GM12873 (cell line): ENCODE results near the gene SLC6A7.

Experiments used
- TF ChIP-seq, protein P1 (sequence below): IDR thresholded peaks from 2 replicates; pipeline ENCODE4 v1.5.1; 2012; ENCODE audit warnings: low read depth, mild to moderate bottlenecking, moderate library complexity, low read length, control low read depth; ENCODE audit not compliant: insufficient read depth; ENCODE audit errors: missing control alignments

The SLC6A7 gene

DNA sequence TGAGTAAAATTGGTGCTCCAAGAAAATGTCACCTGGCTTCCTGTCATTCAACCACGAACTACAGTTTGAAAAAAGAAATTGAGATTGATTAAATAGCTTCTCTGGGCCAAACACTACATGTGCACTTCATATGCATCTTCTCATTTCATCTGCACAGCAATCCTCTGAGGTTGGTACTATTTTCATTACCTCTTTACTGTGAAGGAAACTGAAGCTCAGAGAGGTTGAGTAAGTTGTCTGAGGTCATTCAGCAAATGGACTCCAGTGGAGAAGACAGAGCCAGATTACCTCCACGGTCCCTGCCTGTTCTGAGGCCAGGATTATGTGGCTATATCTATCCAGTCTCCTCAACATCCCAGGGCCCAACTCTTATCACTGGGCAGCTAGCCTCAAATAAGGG lies 46.5 kb downstream of the SLC6A7 start:
- TF ChIP-seq, protein P1, sequence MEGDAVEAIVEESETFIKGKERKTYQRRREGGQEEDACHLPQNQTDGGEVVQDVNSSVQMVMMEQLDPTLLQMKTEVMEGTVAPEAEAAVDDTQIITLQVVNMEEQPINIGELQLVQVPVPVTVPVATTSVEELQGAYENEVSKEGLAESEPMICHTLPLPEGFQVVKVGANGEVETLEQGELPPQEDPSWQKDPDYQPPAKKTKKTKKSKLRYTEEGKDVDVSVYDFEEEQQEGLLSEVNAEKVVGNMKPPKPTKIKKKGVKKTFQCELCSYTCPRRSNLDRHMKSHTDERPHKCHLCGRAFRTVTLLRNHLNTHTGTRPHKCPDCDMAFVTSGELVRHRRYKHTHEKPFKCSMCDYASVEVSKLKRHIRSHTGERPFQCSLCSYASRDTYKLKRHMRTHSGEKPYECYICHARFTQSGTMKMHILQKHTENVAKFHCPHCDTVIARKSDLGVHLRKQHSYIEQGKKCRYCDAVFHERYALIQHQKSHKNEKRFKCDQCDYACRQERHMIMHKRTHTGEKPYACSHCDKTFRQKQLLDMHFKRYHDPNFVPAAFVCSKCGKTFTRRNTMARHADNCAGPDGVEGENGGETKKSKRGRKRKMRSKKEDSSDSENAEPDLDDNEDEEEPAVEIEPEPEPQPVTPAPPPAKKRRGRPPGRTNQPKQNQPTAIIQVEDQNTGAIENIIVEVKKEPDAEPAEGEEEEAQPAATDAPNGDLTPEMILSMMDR: no peak

DNA sequence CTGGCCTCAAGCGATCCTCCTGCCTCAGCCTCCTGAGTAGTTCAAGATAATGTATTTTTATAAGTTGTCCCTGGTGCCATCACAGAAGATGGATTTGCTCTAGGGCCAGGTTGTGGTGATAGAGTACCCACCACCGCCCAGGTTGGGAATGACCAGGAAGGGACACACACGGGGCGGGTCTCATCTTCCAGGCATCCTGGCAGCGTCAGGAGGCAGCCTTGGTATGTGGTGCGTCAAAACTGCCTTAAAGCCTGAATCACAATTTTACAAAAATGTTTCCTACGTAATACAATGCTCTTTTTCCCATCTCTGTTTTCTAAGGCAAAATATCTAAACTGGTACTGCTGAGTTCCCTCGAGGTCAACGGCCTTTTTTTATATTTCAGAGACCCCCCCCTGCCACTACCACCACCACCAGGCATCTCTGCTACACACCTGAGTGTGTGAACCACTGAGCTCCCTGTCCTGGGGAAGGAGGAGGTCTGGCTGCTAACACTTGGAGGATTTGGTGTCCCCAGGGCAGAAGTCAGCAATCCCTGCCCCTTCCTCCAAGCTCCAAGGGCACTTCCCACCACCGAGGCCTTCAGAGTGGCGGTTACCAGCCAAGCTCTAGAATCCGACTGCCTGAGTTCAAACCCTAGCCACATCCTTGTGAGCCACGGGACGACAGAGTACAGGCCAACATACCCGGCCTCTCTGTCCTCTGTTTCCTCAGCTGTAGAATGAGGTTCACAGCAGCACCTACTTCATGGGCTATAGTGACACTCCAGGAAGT lies 47.3 kb downstream of the SLC6A7 start:
- TF ChIP-seq, protein P1: no peak

DNA sequence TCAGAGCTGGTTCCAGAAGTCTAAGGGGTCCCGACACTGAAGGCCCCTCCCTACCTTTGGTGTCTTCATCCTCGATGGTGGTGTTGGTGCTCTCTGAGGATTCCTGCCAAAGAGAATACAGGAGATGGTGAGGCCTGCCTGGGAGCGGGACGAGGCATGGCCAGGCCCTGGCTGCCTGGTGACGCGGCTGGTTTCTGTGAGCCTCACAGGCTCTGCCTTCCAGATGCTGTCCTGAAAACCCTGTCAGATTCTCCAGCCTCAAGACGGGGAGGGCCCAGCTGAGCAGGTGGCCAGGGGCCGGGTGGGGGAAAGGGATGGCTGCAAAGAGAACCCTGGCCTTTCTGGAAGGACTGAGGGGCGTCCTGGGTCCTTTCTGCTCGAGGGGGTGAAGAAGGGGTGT lies 48.8 kb downstream of the SLC6A7 start:
- TF ChIP-seq, protein P1: no peak

DNA sequence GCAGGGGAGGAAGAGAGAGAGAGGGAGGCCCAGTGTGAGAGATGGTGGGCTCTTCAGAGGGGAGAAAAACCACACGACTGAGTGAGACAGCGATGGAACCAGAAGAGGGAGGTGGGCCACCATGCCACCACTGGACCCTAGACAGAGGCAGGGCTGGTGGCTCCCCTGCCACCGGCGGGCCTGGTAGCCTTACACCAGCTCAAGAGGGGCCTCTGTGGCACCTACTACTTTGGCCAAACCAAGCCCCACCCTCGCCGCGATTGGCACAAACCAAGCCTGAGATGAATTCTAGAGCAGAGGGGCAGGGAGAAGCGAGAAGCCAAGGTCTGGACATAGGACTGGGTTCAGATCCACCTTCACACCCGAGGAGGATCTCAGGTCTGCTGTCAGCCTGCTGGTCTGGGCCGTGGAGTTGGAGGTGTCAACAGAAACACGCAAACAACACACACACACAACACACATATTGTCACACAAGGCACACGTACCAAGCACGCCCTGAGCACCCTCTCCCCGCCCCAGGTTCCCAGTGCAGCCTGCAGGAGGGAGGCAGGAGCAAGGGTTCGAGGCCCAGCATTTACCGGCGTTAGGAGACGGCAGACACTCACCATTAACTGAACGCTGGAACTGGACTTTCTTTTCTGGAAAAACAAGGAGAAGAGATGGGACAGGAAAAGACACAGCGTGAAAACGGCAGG lies 49.4 kb downstream of the SLC6A7 start:
- TF ChIP-seq, protein P1: no peak

DNA sequence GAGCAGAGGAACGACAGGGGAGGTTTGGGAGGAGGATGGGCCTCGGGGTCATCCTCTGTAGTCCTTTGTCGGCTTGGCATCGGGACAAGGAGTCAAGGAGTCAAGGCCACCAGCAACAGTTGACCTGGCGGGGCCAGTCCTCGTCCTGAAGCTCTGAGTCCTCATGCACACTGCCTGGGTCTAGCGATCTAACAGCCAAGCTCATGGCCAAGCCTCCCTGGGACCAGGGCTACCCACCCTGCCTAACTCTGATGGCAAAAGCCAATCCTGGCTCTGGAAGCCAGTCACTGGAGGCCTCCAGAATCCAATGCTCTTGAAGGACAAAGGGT lies 49.9 kb downstream of the SLC6A7 start:
- TF ChIP-seq, protein P1: no peak

DNA sequence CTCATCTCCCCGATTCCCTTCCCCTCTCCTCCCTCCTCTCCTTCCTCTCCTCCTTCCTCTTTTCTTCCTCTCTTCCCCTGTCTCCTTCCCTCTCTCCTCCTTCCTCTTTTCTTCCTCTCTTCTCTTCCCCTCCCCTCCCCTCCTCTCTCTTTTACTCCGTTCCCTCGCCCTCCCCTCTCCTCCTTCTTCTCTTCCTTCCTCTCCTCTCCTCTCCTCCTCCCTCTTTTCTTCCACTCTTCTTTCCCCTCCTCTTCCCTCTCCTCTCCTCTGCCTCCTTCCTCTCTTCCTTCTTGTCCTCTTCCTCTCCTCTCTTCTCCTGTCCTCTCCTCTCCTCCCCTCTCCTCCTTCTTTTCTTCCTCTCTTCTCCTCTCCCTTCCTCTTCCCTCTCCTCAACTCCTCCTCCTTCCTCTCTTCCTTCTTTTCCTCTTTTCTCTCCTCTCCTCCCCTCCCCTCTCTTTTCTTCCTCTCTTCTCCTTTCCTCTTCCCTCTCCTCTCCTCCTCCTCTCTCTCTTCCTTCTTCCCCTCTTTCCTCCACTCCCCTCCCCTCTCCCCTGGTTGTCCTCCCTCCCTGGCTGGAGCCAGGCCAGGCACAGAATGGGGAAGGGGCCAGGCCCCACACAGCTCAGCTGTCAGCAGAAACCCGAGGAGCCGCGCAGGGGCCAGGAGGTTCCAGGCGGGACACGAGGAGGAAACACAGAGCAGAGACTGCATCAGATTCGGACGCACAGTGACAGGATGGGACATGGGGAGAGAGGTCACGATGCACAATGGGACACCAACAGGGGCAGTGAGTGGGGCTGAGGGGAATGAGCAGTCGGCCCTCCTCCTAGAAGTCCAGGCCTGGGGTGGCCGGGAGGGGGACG lies 51.7 kb downstream of the SLC6A7 start:
- TF ChIP-seq, protein P1: no peak
